Measurements from ENCODE around the gene ERI3. TPM values are rescaled to one million over a fixed set of nuclear protein-coding genes. Genes with fewer than 3 reads are reported as not detected.

ERI3 gene
- total and polyA plus RNA-seq, 2 donors (not counting 3 experiments of a cell fraction or from before 2014, with no cell fraction given), result 45.3 to 94.0 TPM

GRCh38 chr1:44380666-44381177 is 25.7 kb upstream of the ERI3 start:
- CTCF ChIA-PET, result interaction anchor here (0.6 to 8.2 kb wide), 6 partner anchors 20 to 271 kb away, joined by 3 to 398 read pairs (median 4); no protein-coding TSS in a partner anchor
- intact Hi-C loops (cut with micrococcal nuclease), result no loop called here

More at GRCh38 chr1:44380666-44381177, 25.7 kb upstream of the ERI3 start:
- Histone ChIP-seq H3K4me1 (ENCODE audit: control insufficient read depth, extremely low read depth, insufficient read depth, low read length) (no peaks in the 10 kb centered on the region), H3K27me3 (ENCODE audit: control insufficient read depth in 2 of 2, insufficient read depth in 2 of 2, low read length in 2 of 2) (peaks cover 7 to 23% of the 10 kb centered on the region in 2 experiments), H4K20me1 (replicated peaks; ENCODE audit: control insufficient read depth, extremely low read depth, insufficient read depth, low read length) (no peaks in the 10 kb centered on the region), H3K9ac (replicated peaks; ENCODE audit: extremely low read depth, insufficient read depth, low read length) (no peak overlapping the region), H3K4me2 (ENCODE audit: insufficient read depth, low read length) (no peak overlapping the region), H3K79me2 (ENCODE audit: control insufficient read depth, insufficient read depth, low read length) (no peaks in the 10 kb centered on the region), H3K9me1 (replicated peaks; ENCODE audit: control insufficient read depth, extremely low read depth, insufficient read depth, low read length) (no peaks in the 10 kb centered on the region), H3K27ac (ENCODE audit: insufficient read depth, low read depth, low read length) (no peak overlapping the region), H2AFZ (ENCODE audit: low read depth, low read length) (no peak overlapping the region), H3K9me3 (replicated peaks; ENCODE audit: control insufficient read depth, insufficient read depth, low read length) (no peaks in the 10 kb centered on the region), H3K36me3 (ENCODE audit: control insufficient read depth in 2 of 2, extremely low read depth in 1 of 2, insufficient read depth in 2 of 2, low read length in 2 of 2) (no peaks in the 10 kb centered on the region), H3K4me3 (replicated peaks in 1 of 3; ENCODE audit: insufficient read depth in 1 of 3, low read depth in 1 of 3, low read length in 3 of 3) (no peak overlapping the region)
- dilution Hi-C loops (cut with MboI; ENCODE audit: extremely low pct_ligation_motif_present, low sequenced_read_pairs), result no loop called here
- BruUV-seq (replicated peaks), result no TSS peak
- DNase-seq (ENCODE audit: low read depth, low spot score) (no peak), FAIRE-seq (no peak)
- POLR2A ChIA-PET, result no interaction called here
- TF ChIP-seq EZH2 (IDR thresholded peaks at IDR 0.05; ENCODE audit: borderline replicate concordance, low read depth, low read length, severe bottlenecking) (no peak), FOS (IDR thresholded peaks at IDR 0.05; ENCODE audit: borderline replicate concordance, insufficient read depth, low read length) (no peak), POLR2A (IDR thresholded peaks at IDR 0.05; ENCODE audit: low read depth, low read length) (no peak), JUN (IDR thresholded peaks at IDR 0.05; ENCODE audit: borderline replicate concordance, insufficient read depth, insufficient read length, low read depth) (no peak), POLR2AphosphoS5 (IDR thresholded peaks at IDR 0.05; ENCODE audit: insufficient read depth, low read depth, low read length) (no peak), GATA2 (IDR thresholded peaks at IDR 0.05; ENCODE audit: insufficient read depth, insufficient read length, low read depth, low read length) (no peak), MAX (IDR thresholded peaks at IDR 0.05; ENCODE audit: insufficient read depth, insufficient read length) (no peak), CTCF (IDR thresholded peaks at IDR 0.05; ENCODE audit: extremely low read depth in 1 of 2, insufficient read depth in 1 of 2, low read depth in 1 of 2, low read length in 2 of 2) (no peak), MYC (IDR thresholded peaks at IDR 0.05; ENCODE audit: low read depth, low read length) (no peak)

Data from endothelial cell of umbilical vein (primary cell).